SKM-1 (cell line): ENCODE measurements around the gene ICAM2.
"Not testable (repeated sequence)": the region's sequence is repeated elsewhere in the genome, so short reads cannot be mapped to it uniquely, and the experiment has no call there.

Experiments
- DNase-seq: peaks from one replicate; lab custom pipeline; 2025; ENCODE audit not compliant: unreplicated experiment; lab: John Stamatoyannopoulos, UW

The ICAM2 gene

GRCh38 chr17:63998050-63998720, 22.2 kb downstream of the ICAM2 start, which contains the start of gene PRR29:
PRR29 (plus strand) TSS chr17:63998351; CDS start chr17:63998365, 14 bp downstream.
- no peak for DNase-seq

GRCh38 chr17:63997341-63998048, 22.9 kb downstream of the ICAM2 start:
- DNase-seq = no peak

GRCh38 chr17:63996430-63997182, 23.8 kb downstream of the ICAM2 start:
- no peak for DNase-seq

GRCh38 chr17:63995626-63996025, 24.8 kb downstream of the ICAM2 start:
- DNase-seq = no peak

GRCh38 chr17:63993368-63993985, 27.0 kb downstream of the ICAM2 start:
- no peak for DNase-seq

- DNase-seq = no peak
These were observed 28.8 kb downstream of the ICAM2 start for GRCh38 chr17:63991611-63992010.

- DNase-seq = no peak
These were observed 30.6 kb downstream of the ICAM2 start for GRCh38 chr17:63989622-63990345.

GRCh38 chr17:63988741-63989621, 31.5 kb downstream of the ICAM2 start:
- DNase-seq = no peak

- DNase-seq = no peak
These were observed 32.3 kb downstream of the ICAM2 start for GRCh38 chr17:63988127-63988478.

- no peak for DNase-seq
These were observed 33.0 kb downstream of the ICAM2 start for GRCh38 chr17:63987221-63988126.

GRCh38 chr17:63986821-63987220, 33.6 kb downstream of the ICAM2 start:
- no peak for DNase-seq

- DNase-seq = no peak
These were observed 34.9 kb downstream of the ICAM2 start for GRCh38 chr17:63985387-63986140.

- no peak for DNase-seq
These were observed 35.6 kb downstream of the ICAM2 start for GRCh38 chr17:63984651-63985386.

- no peak for DNase-seq
These were observed 36.2 kb downstream of the ICAM2 start for GRCh38 chr17:63984236-63984635.

GRCh38 chr17:63983320-63983719, 37.1 kb downstream of the ICAM2 start:
- no peak for DNase-seq

GRCh38 chr17:63982641-63983040, 37.8 kb downstream of the ICAM2 start:
- DNase-seq = not testable (repeated sequence)
